GM23338 (cell line): Measurements from ENCODE around the gene ZNF286A. TPM values are rescaled to one million over a fixed set of nuclear protein-coding genes. Genes with fewer than 3 reads are reported as not detected.
A peak's percentile ranks its signal among the peaks of the same experiment; 100 is the strongest.
"Not testable (repeated sequence)": the region's sequence is repeated elsewhere in the genome, so short reads cannot be mapped to it uniquely, and the experiment has no call there.

ENCODE experiments used
- ATAC-seq: fragments of 200-7000 bp; cut with Tn5 transposase; 3 replicates; pipeline ENCODE4 v1.9.1; 2020
- DNase-seq: peaks from one replicate; pipeline ENCODE4 v3.0.0-alpha.2; 2015; ENCODE audit warnings: low spot score
- H2AFZ ChIP-seq: fragments of 200-600 bp; sonication (generic); 2 replicates; pipeline ENCODE4 v1.8.0; 2016; ENCODE audit warnings: antibody characterized with exemption, mild to moderate bottlenecking, moderate library complexity
- H3F3A ChIP-seq: fragments of 200-600 bp; sonication (generic); replicated peaks from 2 replicates; pipeline ENCODE4 v1.8.0; 2017; ENCODE audit warnings: antibody characterized with exemption, mixed run types, low read depth
- H3K27ac ChIP-seq: fragments of 200-600 bp; sonication (generic); 2 replicates; pipeline ENCODE4 v1.6.1; 2016; ENCODE audit warnings: low read depth
- H3K27me3 ChIP-seq: fragments of 200-600 bp; sonication (generic); 2 replicates; pipeline ENCODE4 v1.8.0; 2016; ENCODE audit warnings: mild to moderate bottlenecking, mixed run types, moderate library complexity; ENCODE audit not compliant: insufficient read depth
- H3K36me3 ChIP-seq: fragments of 200-600 bp; sonication (generic); 2 replicates; pipeline ENCODE4 v1.8.0; 2016; ENCODE audit warnings: mild to moderate bottlenecking; ENCODE audit not compliant: insufficient read depth
- H3K4me1 ChIP-seq: fragments of 200-600 bp; sonication (generic); 2 replicates; pipeline ENCODE4 v1.8.0; 2016; ENCODE audit warnings: mild to moderate bottlenecking, moderate library complexity; ENCODE audit not compliant: insufficient read depth
- H3K4me2 ChIP-seq: fragments of 200-600 bp; sonication (generic); 2 replicates; pipeline ENCODE4 v1.7.1; 2017; ENCODE audit warnings: mixed run types
- H3K4me3 ChIP-seq: fragments of 200-600 bp; sonication (generic); 2 replicates; pipeline ENCODE4 v1.6.1; 2016; ENCODE audit warnings: mixed run types
- H3K79me2 ChIP-seq: fragments of 200-600 bp; sonication (generic); replicated peaks from 2 replicates; pipeline ENCODE4 v1.8.0; 2017; ENCODE audit warnings: mild to moderate bottlenecking; ENCODE audit not compliant: insufficient read depth
- H3K9me2 ChIP-seq: fragments of 200-600 bp; sonication (generic); 2 replicates; pipeline ENCODE4 v1.8.0; 2017; ENCODE audit not compliant: insufficient read depth
- H4K20me1 ChIP-seq: fragments of 200-600 bp; sonication (generic); replicated peaks from 2 replicates; pipeline ENCODE4 v1.8.0; 2017; ENCODE audit warnings: mild to moderate bottlenecking; ENCODE audit not compliant: insufficient read depth
- H3K27ac Mint-ChIP-seq: 2 replicates; pipeline ENCODE4 v1.8.0; 2020; ENCODE audit warnings: inconsistent platforms, mild to moderate bottlenecking, moderate library complexity, mixed read lengths
- H3K27me3 Mint-ChIP-seq: 3 replicates; pipeline ENCODE4 v1.8.0; 2022; ENCODE audit warnings: low read depth, mild to moderate bottlenecking, moderate library complexity, mixed read lengths, inconsistent platforms; ENCODE audit not compliant: insufficient read depth, poor library complexity
- H3K36me3 Mint-ChIP-seq: 3 replicates; pipeline ENCODE4 v1.8.0; 2021; ENCODE audit warnings: low read depth, mild to moderate bottlenecking, inconsistent platforms, moderate library complexity, mixed read lengths
- H3K4me1 Mint-ChIP-seq: 3 replicates; pipeline ENCODE4 v1.8.0; 2020; ENCODE audit warnings: mild to moderate bottlenecking, inconsistent platforms, mixed read lengths
- H3K4me3 Mint-ChIP-seq: 3 replicates; pipeline ENCODE4 v1.8.0; 2021; ENCODE audit warnings: moderate library complexity, mild to moderate bottlenecking, inconsistent platforms, mixed read lengths
- H3K9me3 Mint-ChIP-seq: 3 replicates; pipeline ENCODE4 v1.8.0; 2020; ENCODE audit warnings: moderate library complexity, mild to moderate bottlenecking, inconsistent platforms, mixed read lengths
- POLR2AphosphoS5 ChIP-seq: IDR thresholded peaks from 2 replicates; pipeline ENCODE4 v1.6.1; 2016; ENCODE audit warnings: antibody characterized with exemption, low read depth
- polyA plus RNA-seq: library from polyadenylated mRNA; unstranded; fragments of >200 nt; fragmentation: Nextera tagmentation; extraction: Ambion mirVana; gene quantifications from 2 replicates; pipeline ENCODE4 v1.2.1, GENCODE V29; 2016
- total RNA-seq: library from RNA; depleted of rRNA; stranded (reverse); fragments of >200 nt; shearing (Covaris generic); gene quantifications from 2 replicates; pipeline ENCODE4 v1.2.3, GENCODE V29; 2014
- TF ChIP-seq, protein P1 (sequence below), 2 experiments: fragments of 200-600 bp in 1 of 2; sonication (generic) in 1 of 2; conservative IDR thresholded peaks; 2 replicates each; pipeline versions ENCODE4 v1.5.1 to v1.6.1; 2016 to 2017; ENCODE audit warnings: antibody characterized with exemption in 2 of 2, low read depth in 2 of 2, mild to moderate bottlenecking in 2 of 2, moderate library complexity in 1 of 2
- TF ChIP-seq, protein P2 (sequence below): IDR thresholded peaks from 2 replicates; pipeline ENCODE4 v1.6.1; 2016; ENCODE audit warnings: antibody characterized with exemption

ZNF286A gene
- total and polyA plus RNA-seq, 2 experiments from 2014 or later, result 44.8 to 93.4 TPM

DNA sequence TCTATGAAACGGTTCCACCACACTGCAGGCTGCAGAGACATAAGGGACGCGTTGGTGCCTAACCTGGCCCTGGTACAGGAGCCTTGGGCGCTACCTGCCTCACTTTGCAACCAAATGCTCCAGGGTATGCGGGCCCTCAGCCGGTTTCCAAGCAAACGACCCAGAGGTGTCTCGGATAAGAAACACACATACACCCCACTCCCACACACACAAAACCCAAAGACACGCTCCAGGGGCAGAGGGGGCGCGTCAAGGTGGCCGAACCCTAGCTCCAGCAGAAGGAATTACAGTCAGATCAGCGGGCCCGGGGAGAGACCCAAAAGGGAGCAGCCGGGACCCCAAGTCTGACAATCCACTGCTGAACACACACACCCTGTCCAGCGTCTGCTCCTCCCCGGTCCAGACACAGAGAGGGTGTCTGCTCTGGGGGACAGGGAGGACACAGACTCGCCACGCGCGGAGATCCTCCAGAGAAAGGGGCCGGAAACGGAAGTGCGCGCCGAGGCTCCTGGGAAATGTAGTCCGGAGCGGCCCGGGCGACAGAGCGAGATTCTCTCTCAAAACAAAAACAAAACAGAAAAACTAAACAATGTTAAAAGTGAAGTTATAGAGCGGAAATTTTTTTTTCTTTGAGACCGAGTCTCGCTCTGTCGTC, 15.6 kb upstream of the ZNF286A start, which contains the start of gene TRIM16:
Gene TRIM16 (minus strand): TSS at position 488 of the 655 bp plus-strand sequence. CDS start 32,702 bp downstream, outside the sequence.
- DNase-seq, result peak; percentile 49
- H3K4me3 Mint-ChIP-seq, result peak within 1 kb of the TSS; percentile 97
- Histone ChIP-seq H2AFZ (peak within 1 kb of the TSS; percentile 98), H3K4me2 (peak within 1 kb of the TSS; percentile 80), H3K4me3 (peak within 1 kb of the TSS; percentile 82)
- peaks cover 14% of the 10 kb centered on the region; the same call in 2 of the 3 replicates for H3K36me3 Mint-ChIP-seq
- not testable (repeated sequence) for H3F3A ChIP-seq, H3K27ac ChIP-seq, H3K36me3 ChIP-seq, H3K27me3 ChIP-seq, H3K79me2 ChIP-seq, H3K4me1 ChIP-seq, H3K27me3 Mint-ChIP-seq, H4K20me1 ChIP-seq, H3K9me3 Mint-ChIP-seq, H3K9me2 ChIP-seq
- H3K4me1 Mint-ChIP-seq, result peaks cover 10% of the 10 kb centered on the region
- H3K27ac Mint-ChIP-seq, result peak within 1 kb of the TSS; percentile 91
- ATAC-seq, result peak; percentile 87
- TF ChIP-seq, protein P1, sequence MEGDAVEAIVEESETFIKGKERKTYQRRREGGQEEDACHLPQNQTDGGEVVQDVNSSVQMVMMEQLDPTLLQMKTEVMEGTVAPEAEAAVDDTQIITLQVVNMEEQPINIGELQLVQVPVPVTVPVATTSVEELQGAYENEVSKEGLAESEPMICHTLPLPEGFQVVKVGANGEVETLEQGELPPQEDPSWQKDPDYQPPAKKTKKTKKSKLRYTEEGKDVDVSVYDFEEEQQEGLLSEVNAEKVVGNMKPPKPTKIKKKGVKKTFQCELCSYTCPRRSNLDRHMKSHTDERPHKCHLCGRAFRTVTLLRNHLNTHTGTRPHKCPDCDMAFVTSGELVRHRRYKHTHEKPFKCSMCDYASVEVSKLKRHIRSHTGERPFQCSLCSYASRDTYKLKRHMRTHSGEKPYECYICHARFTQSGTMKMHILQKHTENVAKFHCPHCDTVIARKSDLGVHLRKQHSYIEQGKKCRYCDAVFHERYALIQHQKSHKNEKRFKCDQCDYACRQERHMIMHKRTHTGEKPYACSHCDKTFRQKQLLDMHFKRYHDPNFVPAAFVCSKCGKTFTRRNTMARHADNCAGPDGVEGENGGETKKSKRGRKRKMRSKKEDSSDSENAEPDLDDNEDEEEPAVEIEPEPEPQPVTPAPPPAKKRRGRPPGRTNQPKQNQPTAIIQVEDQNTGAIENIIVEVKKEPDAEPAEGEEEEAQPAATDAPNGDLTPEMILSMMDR (conservative IDR thresholded peaks at IDR 0.05; ENCODE audit: low read depth in 2 of 2), result peak in 1 of 2 experiments; percentile 20; a peak in 1 of 4 replicates
- TF ChIP-seq, protein P2, sequence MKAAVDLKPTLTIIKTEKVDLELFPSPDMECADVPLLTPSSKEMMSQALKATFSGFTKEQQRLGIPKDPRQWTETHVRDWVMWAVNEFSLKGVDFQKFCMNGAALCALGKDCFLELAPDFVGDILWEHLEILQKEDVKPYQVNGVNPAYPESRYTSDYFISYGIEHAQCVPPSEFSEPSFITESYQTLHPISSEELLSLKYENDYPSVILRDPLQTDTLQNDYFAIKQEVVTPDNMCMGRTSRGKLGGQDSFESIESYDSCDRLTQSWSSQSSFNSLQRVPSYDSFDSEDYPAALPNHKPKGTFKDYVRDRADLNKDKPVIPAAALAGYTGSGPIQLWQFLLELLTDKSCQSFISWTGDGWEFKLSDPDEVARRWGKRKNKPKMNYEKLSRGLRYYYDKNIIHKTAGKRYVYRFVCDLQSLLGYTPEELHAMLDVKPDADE, result peak; percentile 64
- TF ChIP-seq POLR2AphosphoS5, result peak; percentile 65

DNA sequence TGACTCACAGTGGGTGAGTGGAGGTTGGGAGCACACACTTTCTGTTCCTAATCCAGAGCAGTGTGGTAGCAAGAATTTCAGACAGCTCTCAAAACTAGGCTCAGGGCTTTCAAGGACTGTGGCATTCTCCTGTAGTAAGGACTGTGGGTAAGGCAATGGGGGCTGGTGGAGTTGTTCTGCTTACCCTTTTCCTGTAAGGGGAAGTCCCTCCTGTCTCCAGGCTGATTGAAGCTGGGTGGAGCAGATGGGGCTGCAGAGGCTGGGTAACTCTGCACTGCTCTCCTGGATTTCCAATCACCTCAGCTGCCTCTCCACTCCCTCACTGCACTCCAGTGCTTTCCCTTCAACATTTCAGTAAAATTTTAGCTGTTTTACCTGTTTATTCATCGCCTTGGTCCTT, 12.1 kb upstream of the ZNF286A start:
- H2AFZ ChIP-seq, H3K27me3 Mint-ChIP-seq, DNase-seq, H3K4me1 ChIP-seq, H3K27ac ChIP-seq, H3K36me3 Mint-ChIP-seq, H3K36me3 ChIP-seq, H3K27me3 ChIP-seq, H3K9me3 Mint-ChIP-seq, H3K4me3 Mint-ChIP-seq, H3F3A ChIP-seq, H3K4me3 ChIP-seq, H3K4me2 ChIP-seq, ATAC-seq, H3K79me2 ChIP-seq, H3K27ac Mint-ChIP-seq, H4K20me1 ChIP-seq, H3K9me2 ChIP-seq: not testable (repeated sequence)
- peaks cover 10% of the 10 kb centered on the region for H3K4me1 Mint-ChIP-seq

DNA sequence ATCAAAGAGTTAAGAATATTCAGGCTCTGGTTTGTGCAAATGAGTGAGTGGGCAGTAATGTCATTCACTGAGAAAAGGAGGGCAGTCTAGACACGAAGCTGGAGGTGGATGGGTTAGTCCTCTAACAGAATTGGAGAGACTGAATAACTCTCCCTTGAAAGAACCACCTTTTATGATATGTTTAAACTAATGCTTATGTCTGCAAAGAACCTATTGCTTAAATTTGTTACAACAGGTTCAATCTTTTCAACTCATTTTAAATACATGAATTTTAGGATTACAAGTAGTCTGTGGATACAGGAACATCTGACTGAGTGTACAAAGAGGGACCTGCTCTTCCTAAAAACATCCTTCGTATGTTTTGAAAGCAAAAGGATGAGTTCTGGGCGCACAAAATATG, 585 bp upstream of the ZNF286A start:
- not testable (repeated sequence) for H3K9me3 Mint-ChIP-seq, H2AFZ ChIP-seq, H3K27me3 ChIP-seq, H3K27me3 Mint-ChIP-seq, H3K27ac ChIP-seq, H3K36me3 ChIP-seq, H3K79me2 ChIP-seq, H3K4me1 Mint-ChIP-seq, H3K9me2 ChIP-seq, H3F3A ChIP-seq, H3K4me1 ChIP-seq, H3K27ac Mint-ChIP-seq, H4K20me1 ChIP-seq, DNase-seq
- peak overlapping the region; percentile 69 for H3K4me2 ChIP-seq
- peaks cover 29% of the 10 kb centered on the region for H3K36me3 Mint-ChIP-seq
- 0 out of 3 replicates have a peak, but pooled peaks have one; percentile 2 for ATAC-seq
- H3K4me3 Mint-ChIP-seq, result peak overlapping the region; percentile 86
- peak overlapping the region; percentile 52 for H3K4me3 ChIP-seq

DNA sequence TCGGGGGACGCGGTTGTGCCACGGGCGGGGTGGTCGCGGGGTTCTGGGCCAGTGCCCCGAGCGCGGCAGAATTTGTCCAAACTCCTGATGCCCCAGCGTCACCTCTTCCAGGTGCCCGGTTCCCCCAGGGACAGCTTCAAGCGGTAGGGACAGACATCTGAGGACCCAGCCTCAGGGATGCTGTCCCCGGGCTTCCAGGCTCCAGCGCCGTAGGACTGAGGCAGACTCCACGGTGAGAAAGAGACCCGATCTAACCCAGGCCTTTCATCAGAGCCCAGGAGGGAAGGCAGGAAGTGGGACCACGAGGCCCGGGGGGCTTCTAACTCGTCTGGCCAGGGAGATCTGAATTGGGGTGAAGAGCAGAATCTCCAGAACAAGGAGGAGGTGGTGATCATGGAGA, 385 bp downstream of the ZNF286A start:
- H3K36me3 ChIP-seq, H3K4me1 ChIP-seq, H3K79me2 ChIP-seq, H4K20me1 ChIP-seq, H3K27me3 ChIP-seq, H3F3A ChIP-seq, H2AFZ ChIP-seq, H3K9me3 Mint-ChIP-seq, H3K9me2 ChIP-seq, H3K27me3 Mint-ChIP-seq, DNase-seq, H3K27ac ChIP-seq, H3K4me2 ChIP-seq, H3K4me1 Mint-ChIP-seq: not testable (repeated sequence)
- peak overlapping the region; percentile 86 for H3K4me3 Mint-ChIP-seq
- peak overlapping the region; percentile 57 for H3K4me3 ChIP-seq
- H3K27ac Mint-ChIP-seq, result peak overlapping the region; percentile 80; the same call in 1 of the 2 replicates
- peaks cover 36% of the 10 kb centered on the region for H3K36me3 Mint-ChIP-seq
- ATAC-seq, result peak; percentile 47

DNA sequence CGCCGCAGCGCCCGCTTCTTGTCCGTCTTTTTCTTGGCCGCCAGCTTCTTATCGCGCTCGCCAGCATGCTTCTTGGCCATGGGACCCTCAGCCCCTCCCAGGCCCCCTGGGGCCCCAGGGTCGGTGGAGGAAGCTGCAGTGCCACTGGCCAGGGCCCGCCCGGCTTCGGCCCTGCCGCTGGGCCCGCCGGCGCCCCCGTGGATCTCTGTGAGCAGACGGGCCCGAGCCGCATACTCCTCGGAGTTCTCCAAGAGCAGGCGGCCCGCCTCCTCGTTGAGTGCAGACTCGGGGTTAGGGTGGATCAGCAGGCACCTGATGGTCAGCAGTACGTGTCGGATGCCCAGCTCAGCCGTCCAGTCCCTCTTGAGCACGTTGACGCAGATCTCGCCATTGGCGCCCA, 4.7 kb downstream of the ZNF286A start:
- H3K4me1 ChIP-seq, H4K20me1 ChIP-seq, ATAC-seq, H3K9me2 ChIP-seq, H3K4me3 ChIP-seq, H3K27me3 ChIP-seq, H3K27me3 Mint-ChIP-seq, H2AFZ ChIP-seq, H3K27ac ChIP-seq, DNase-seq, H3F3A ChIP-seq, H3K4me1 Mint-ChIP-seq, H3K27ac Mint-ChIP-seq, H3K4me3 Mint-ChIP-seq, H3K4me2 ChIP-seq: not testable (repeated sequence)
- peaks cover 47% of the 10 kb centered on the region for H3K36me3 ChIP-seq
- H3K79me2 ChIP-seq, result peaks cover 31% of the 10 kb centered on the region
- Mint-ChIP-seq H3K36me3 (peaks cover 80% of the 10 kb centered on the region), H3K9me3 (peaks cover 36% of the 10 kb centered on the region)
